ENCODE data around the gene DUS1L.

GRCh38 chr17:82056729-82057621 lies 8.6 kb downstream of the DUS1L start:
- TF ChIP-seq CTCF (IDR thresholded peaks at IDR 0.05) = no peak
- no peak for TF ChIP-seq POLR2A (IDR thresholded peaks at IDR 0.05)
